H9 (cell line): ENCODE data around the gene OLIG2. TPM values are rescaled to one million over a fixed set of nuclear protein-coding genes. Genes with fewer than 3 reads are reported as not detected.

ENCODE experiments used
- DNase-seq: peaks from one replicate; pipeline ENCODE4 v3.0.0-alpha.2; 2017
- H2AFZ ChIP-seq: one replicate; pipeline ENCODE4 v1.6.1; 2013; ENCODE audit warnings: mild to moderate bottlenecking, low read length, control low read depth, moderate library complexity
- H2AK5ac ChIP-seq: 2 replicates; pipeline ENCODE4 v1.6.1; 2013; ENCODE audit warnings: low read length, control low read depth, mixed read lengths; ENCODE audit not compliant: insufficient read length
- H2BK120ac ChIP-seq: one replicate; pipeline ENCODE4 v1.6.1; 2013; ENCODE audit warnings: low read depth, mild to moderate bottlenecking, low read length, control low read depth, inconsistent platforms; ENCODE audit not compliant: poor library complexity, severe bottlenecking
- H2BK12ac ChIP-seq: 2 replicates; pipeline ENCODE4 v1.6.1; 2013; ENCODE audit warnings: low read length, control low read depth, mixed read lengths, low read depth; ENCODE audit not compliant: insufficient read length
- H2BK15ac ChIP-seq: 2 replicates; pipeline ENCODE4 v1.6.1; 2013; ENCODE audit warnings: low read depth, low read length, control low read depth
- H2BK20ac ChIP-seq: one replicate; pipeline ENCODE4 v1.6.1; 2013; ENCODE audit warnings: low read depth, mild to moderate bottlenecking, low read length, control low read depth, inconsistent platforms; ENCODE audit not compliant: poor library complexity, severe bottlenecking
- H2BK5ac ChIP-seq: 2 replicates; pipeline ENCODE4 v1.6.1; 2013; ENCODE audit warnings: low read length, control low read depth, mixed read lengths; ENCODE audit not compliant: insufficient read length
- H3K14ac ChIP-seq: 2 replicates; pipeline ENCODE4 v1.6.1; 2013; ENCODE audit warnings: low read length, control low read depth; ENCODE audit not compliant: insufficient read depth
- H3K18ac ChIP-seq: 2 replicates; pipeline ENCODE4 v1.6.1; 2013; ENCODE audit warnings: low read depth, mild to moderate bottlenecking, mixed read lengths, low read length, control low read depth; ENCODE audit not compliant: insufficient read length
- H3K23ac ChIP-seq: 2 replicates; pipeline ENCODE4 v1.6.1; 2013; ENCODE audit warnings: low read length, control low read depth, mixed read lengths, low read depth; ENCODE audit not compliant: insufficient read length
- H3K23me2 ChIP-seq: 2 replicates; pipeline ENCODE4 v1.6.1; 2013; ENCODE audit warnings: low read depth, mild to moderate bottlenecking, mixed read lengths, low read length, control low read depth; ENCODE audit not compliant: insufficient read length, poor library complexity, severe bottlenecking
- H3K27ac ChIP-seq: 2 replicates; pipeline ENCODE4 v1.5.1; 2013; ENCODE audit warnings: low read length, control low read depth, mixed read lengths, low read depth; ENCODE audit not compliant: insufficient read length
- H3K27me3 ChIP-seq: 2 replicates; pipeline ENCODE4 v1.6.1; 2013; ENCODE audit warnings: low read length, control low read depth, inconsistent platforms; ENCODE audit not compliant: insufficient read depth
- H3K4ac ChIP-seq: 2 replicates; pipeline ENCODE4 v1.6.1; 2013; ENCODE audit warnings: low read depth, mild to moderate bottlenecking, control low read depth, inconsistent platforms, low read length, moderate library complexity
- H3K4me1 ChIP-seq: 2 replicates; pipeline ENCODE4 v1.6.1; 2013; ENCODE audit warnings: low read length, control low read depth, inconsistent platforms; ENCODE audit not compliant: insufficient read depth
- H3K4me2 ChIP-seq: 2 replicates; pipeline ENCODE4 v1.6.1; 2013; ENCODE audit warnings: low read length, control low read depth, mixed read lengths; ENCODE audit not compliant: insufficient read length, insufficient read depth
- H3K56ac ChIP-seq: 2 replicates; pipeline ENCODE4 v1.6.1; 2013; ENCODE audit warnings: low read depth, mild to moderate bottlenecking, mixed read lengths, low read length, control low read depth; ENCODE audit not compliant: insufficient read length
- H3K79me1 ChIP-seq: 2 replicates; pipeline ENCODE4 v1.6.1; 2013; ENCODE audit warnings: low read depth, mild to moderate bottlenecking, moderate library complexity, low read length, control low read depth, inconsistent platforms; ENCODE audit not compliant: insufficient read depth, poor library complexity, severe bottlenecking
- H3K79me2 ChIP-seq: 2 replicates; pipeline ENCODE4 v1.6.1; 2013; ENCODE audit warnings: low read length, control low read depth, inconsistent platforms; ENCODE audit not compliant: insufficient read depth
- H3K9ac ChIP-seq: 2 replicates; pipeline ENCODE4 v1.6.1; 2013; ENCODE audit warnings: low read length, control low read depth, mixed read lengths; ENCODE audit not compliant: insufficient read length; ENCODE audit errors: extremely low read depth
- H3K9me3 ChIP-seq: one replicate; pipeline ENCODE4 v1.6.1; 2013; ENCODE audit warnings: low read depth, low read length, inconsistent platforms; ENCODE audit not compliant: control insufficient read depth
- H3T11ph ChIP-seq: one replicate; pipeline ENCODE4 v1.6.1; 2013; ENCODE audit warnings: mild to moderate bottlenecking, low read length, control low read depth, inconsistent platforms
- H4K20me1 ChIP-seq: one replicate; pipeline ENCODE4 v1.6.1; 2013; ENCODE audit not compliant: control insufficient read depth, insufficient read length, insufficient read depth
- H4K5ac ChIP-seq: 2 replicates; pipeline ENCODE4 v1.6.1; 2013; ENCODE audit warnings: low read depth, mild to moderate bottlenecking, mixed read lengths, low read length, control low read depth; ENCODE audit not compliant: insufficient read length
- H4K8ac ChIP-seq: replicated peaks from 2 replicates; pipeline ENCODE4 v1.6.1; 2013; ENCODE audit warnings: low read length, control low read depth, mixed read lengths, low read depth; ENCODE audit not compliant: insufficient read length
- H4K91ac ChIP-seq: 2 replicates; pipeline ENCODE4 v1.6.1; 2013; ENCODE audit warnings: low read depth, mild to moderate bottlenecking, moderate library complexity, mixed read lengths, low read length, control low read depth; ENCODE audit not compliant: insufficient read length
- H3K27ac Mint-ChIP-seq, 3 experiments: 2 replicates in 2 of 3; 3 replicates in 1 of 3; pipeline ENCODE4 v1.8.0; 2020 to 2021; ENCODE audit warnings: mixed read lengths in 3 of 3, mild to moderate bottlenecking in 1 of 3, moderate library complexity in 1 of 3
- H3K27me3 Mint-ChIP-seq: 2 replicates; pipeline ENCODE4 v1.8.0; 2021; ENCODE audit warnings: low read depth, mild to moderate bottlenecking, moderate library complexity, mixed read lengths
- H3K36me3 Mint-ChIP-seq, 3 experiments: 2 replicates in 2 of 3; 3 replicates in 1 of 3; pipeline ENCODE4 v1.8.0; 2020 to 2021; ENCODE audit warnings: low read depth in 3 of 3, mixed read lengths in 3 of 3; ENCODE audit not compliant: insufficient read depth in 1 of 3
- H3K4me1 Mint-ChIP-seq, 2 experiments: 2 replicates each; pipeline ENCODE4 v1.8.0; 2020; ENCODE audit warnings: mixed read lengths in 2 of 2
- H3K4me3 Mint-ChIP-seq, 2 experiments: 2 replicates in 1 of 2; 3 replicates in 1 of 2; pipeline ENCODE4 v1.8.0; 2020 to 2021; ENCODE audit warnings: mild to moderate bottlenecking in 2 of 2, mixed read lengths in 2 of 2, moderate library complexity in 1 of 2
- H3K9me3 Mint-ChIP-seq, 2 experiments: 2 replicates in 1 of 2; 3 replicates in 1 of 2; pipeline ENCODE4 v1.8.0; 2020; ENCODE audit warnings: mild to moderate bottlenecking in 2 of 2, mixed read lengths in 2 of 2, moderate library complexity in 1 of 2
- CTCF ChIP-seq: fragments of 200-600 bp; sonication (generic); conservative IDR thresholded peaks from 3 replicates; pipeline ENCODE4 v1.8.0; 2021; ENCODE audit warnings: antibody characterized with exemption, mild to moderate bottlenecking
- WGBS: extraction: QIAGEN DNeasy Blood & Tissue Kit; methylation state at CpG from one replicate; pipeline ENCODE4 v1.1.7; 2013; ENCODE audit warnings: missing lambda C conversion rate, low lambda C conversion rate, mixed read lengths; ENCODE audit not compliant: insufficient read length; ENCODE audit errors: extremely low coverage; 5-methylcytosine and 5-hydroxymethylcytosine counted together
- total RNA-seq: library from RNA; stranded (reverse); gene quantifications from 2 replicates; pipeline ENCODE4 v1.2.1, GENCODE V29; 2021

OLIG2 gene
- total RNA-seq, 1 experiment from 2014 or later = 1.4 TPM

- Histone ChIP-seq H2BK15ac (no peak overlapping the region), H3K56ac (no peak overlapping the region), H3K4ac (no peak overlapping the region), H4K5ac (no peak overlapping the region), H2AK5ac (no peak overlapping the region), H2BK12ac (no peak overlapping the region), H2AFZ (no peak overlapping the region), H3K23ac (no peak overlapping the region), H3K14ac (no peak overlapping the region), H4K91ac (no peak overlapping the region), H3K27ac (no peak overlapping the region), H3K4me2 (no peak overlapping the region), H2BK20ac (no peak overlapping the region), H3K9me3 (no peaks in the 10 kb centered on the region), H4K8ac (no peak overlapping the region), H3K23me2 (no peaks in the 10 kb centered on the region), H3K4me1 (no peaks in the 10 kb centered on the region), H3K79me2 (no peaks in the 10 kb centered on the region), H2BK120ac (no peak overlapping the region), H2BK5ac (no peak overlapping the region), H3T11ph (no peak overlapping the region), H4K20me1 (no peaks in the 10 kb centered on the region), H3K27me3 (no peaks in the 10 kb centered on the region; the same call in 1 of the 2 replicates), H3K79me1 (no peaks in the 10 kb centered on the region), H3K9ac (no peak overlapping the region), H3K18ac (no peak overlapping the region)
- peaks cover 32% of the 10 kb centered on the region for H3K27me3 Mint-ChIP-seq
- no peak overlapping the region for H3K27ac Mint-ChIP-seq
- WGBS = no CpG with 5 or more reads among the region's 1 CpG
- no peak for DNase-seq
- H3K9me3 Mint-ChIP-seq = peaks cover 2 to 5% of the 10 kb centered on the region in 2 experiments; a peak in 3 of 5 replicates
- TF ChIP-seq CTCF = no peak
- H3K4me1 Mint-ChIP-seq = peaks cover 11 to 12% of the 10 kb centered on the region in 2 experiments
- no peak overlapping the region for H3K4me3 Mint-ChIP-seq
- H3K36me3 Mint-ChIP-seq = peaks cover 0 to 1% (median 0%) of the 10 kb centered on the region in 3 experiments; a peak in 2 of 7 replicates
These were observed 14.8 kb upstream of the OLIG2 start for GRCh38 chr21:33010931-33011330.
